ENCODE data around the gene ROBO3.

ROBO3 gene

DNA sequence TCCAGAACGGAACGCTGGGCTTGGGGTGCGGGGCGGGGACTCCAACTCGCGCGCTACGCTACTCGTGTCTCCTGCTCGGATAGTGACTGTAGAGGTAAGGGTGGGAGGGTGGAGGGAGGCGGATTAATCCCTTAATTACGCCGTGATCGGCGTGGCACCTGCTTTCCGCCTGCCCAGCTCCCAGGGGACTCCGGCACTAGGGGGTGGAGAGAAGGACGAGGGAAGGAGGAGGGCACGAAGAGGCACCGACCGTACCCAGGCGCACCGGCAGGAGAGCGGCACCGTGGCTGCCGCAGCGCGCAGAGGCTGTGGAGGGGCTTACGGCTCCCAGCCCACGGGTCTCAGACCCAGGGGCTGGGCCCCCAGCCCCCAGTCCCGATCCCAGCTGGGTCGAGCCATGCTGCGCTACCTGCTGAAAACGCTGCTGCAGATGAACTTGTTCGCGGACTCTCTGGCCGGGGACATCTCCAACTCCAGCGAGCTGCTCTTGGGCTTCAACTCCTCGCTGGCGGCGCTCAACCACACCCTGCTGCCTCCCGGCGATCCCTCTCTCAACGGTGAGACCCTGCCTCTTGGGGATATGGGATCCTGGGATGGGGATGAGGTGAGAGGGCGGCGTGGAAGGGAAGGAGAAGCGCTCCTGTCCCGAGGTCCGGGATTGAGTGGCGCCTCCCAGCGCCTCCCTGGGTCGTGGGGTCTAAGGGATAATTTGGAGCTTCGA, at the start of gene ROBO3:
ROBO3 (plus strand) TSS at position 252 of the 721 bp plus-strand sequence; CDS start at position 398, 146 bp downstream.
- no peaks in the 10 kb centered on the region for H3K36me3 ChIP-seq (ENCODE audit: insufficient read depth, low read length)
- no peak for DNase-seq (ENCODE audit: low read depth, low spot score)
- TF ChIP-seq FOXP2 (optimal IDR thresholded peaks at IDR 0.05; ENCODE audit: control extremely low read depth, extremely low read length, insufficient read depth) (no peak), EZH2 (IDR thresholded peaks at IDR 0.05) (peak; percentile 48)
- no peak within 1 kb of the TSS for H3K27ac ChIP-seq
- H3K4me3 ChIP-seq = peak within 1 kb of the TSS; percentile 34; the same call in 1 of the 2 replicates
- H3K9ac ChIP-seq (ENCODE audit: insufficient read length) = no peak within 1 kb of the TSS
- H3K9me3 ChIP-seq (ENCODE audit: low read depth, low read length) = no peaks in the 10 kb centered on the region

DNA sequence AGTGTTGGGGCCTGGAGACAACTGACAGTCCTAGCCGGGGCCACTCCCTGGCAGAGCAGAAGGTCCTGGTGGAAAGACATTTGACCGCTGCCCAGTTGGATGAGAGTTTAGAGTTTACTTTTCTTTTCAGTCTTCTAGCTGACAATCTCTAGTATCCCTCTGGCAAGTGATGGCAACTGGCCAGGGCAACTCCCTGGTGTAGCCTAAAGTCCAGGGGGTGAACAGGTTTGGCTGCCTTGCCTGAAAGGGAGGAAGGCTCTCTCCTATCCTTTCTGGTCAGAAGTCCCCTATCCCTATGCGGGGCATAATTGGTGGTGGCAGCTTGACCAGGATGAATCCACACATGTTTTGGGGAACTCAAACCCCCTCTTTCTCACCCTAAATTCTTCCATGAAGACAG, 48.2 kb upstream of the ROBO3 start:
- no peaks in the 10 kb centered on the region for H3K36me3 ChIP-seq (ENCODE audit: insufficient read depth, low read length)
- DNase-seq (ENCODE audit: low read depth, low spot score) = no peak
- H3K4me3 ChIP-seq = no peak overlapping the region
- H3K9me3 ChIP-seq (ENCODE audit: low read depth, low read length) = no peaks in the 10 kb centered on the region
- H3K9ac ChIP-seq (ENCODE audit: insufficient read length) = no peak overlapping the region
- H3K27ac ChIP-seq = no peak overlapping the region
- TF ChIP-seq POLR2AphosphoS5 (IDR thresholded peaks at IDR 0.05; ENCODE audit: borderline replicate concordance, low read depth, low read length) = no peak
- TF ChIP-seq FOXP2 (optimal IDR thresholded peaks at IDR 0.05; ENCODE audit: control extremely low read depth, extremely low read length, insufficient read depth) = no peak
- no peak for TF ChIP-seq EZH2 (IDR thresholded peaks at IDR 0.05)

DNA sequence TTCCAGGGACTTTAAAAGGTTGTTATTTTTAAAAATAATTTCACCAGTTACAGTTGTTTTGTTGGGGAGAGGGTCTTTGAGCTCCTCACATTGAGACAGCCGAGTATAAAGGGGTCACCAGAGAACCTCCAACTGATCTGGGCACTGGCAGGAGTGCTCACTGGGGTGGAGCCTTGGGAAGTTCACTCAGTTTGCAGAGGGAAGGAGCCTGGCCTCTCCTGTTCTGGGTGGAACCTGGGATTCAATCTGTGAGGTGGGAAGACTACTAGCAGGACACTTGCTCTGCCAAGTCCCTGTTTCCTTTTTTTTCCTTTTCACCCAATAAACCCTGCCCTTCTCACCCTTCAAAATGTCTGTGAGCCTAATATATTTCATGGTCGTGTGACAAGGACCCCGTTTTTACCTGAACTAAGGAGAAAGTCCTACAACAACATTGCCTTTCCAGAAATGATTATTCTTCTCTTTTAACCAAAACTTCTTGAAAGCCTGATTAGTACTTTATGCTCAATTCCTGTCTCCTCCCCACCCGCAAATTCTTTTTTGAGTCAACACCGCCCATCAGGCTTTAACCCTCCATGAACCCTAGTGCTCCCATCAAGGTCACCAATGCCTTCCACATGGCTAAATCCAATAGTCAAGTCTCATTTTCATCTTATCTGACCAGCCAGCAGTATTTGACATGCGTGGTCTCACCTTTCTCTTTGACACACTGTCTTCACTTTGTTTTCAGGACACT, 43.1 kb upstream of the ROBO3 start:
- H3K9ac ChIP-seq (ENCODE audit: insufficient read length) = no peak overlapping the region
- H3K36me3 ChIP-seq (ENCODE audit: insufficient read depth, low read length) = no peaks in the 10 kb centered on the region
- no peaks in the 10 kb centered on the region for H3K9me3 ChIP-seq (ENCODE audit: low read depth, low read length)
- no peak overlapping the region for H3K27ac ChIP-seq
- no peak for DNase-seq (ENCODE audit: low read depth, low spot score)
- no peak overlapping the region for H3K4me3 ChIP-seq
- no peak for TF ChIP-seq EZH2 (IDR thresholded peaks at IDR 0.05)
- no peak for TF ChIP-seq POLR2AphosphoS5 (IDR thresholded peaks at IDR 0.05; ENCODE audit: borderline replicate concordance, low read depth, low read length)
- no peak for TF ChIP-seq FOXP2 (optimal IDR thresholded peaks at IDR 0.05; ENCODE audit: control extremely low read depth, extremely low read length, insufficient read depth)

DNA sequence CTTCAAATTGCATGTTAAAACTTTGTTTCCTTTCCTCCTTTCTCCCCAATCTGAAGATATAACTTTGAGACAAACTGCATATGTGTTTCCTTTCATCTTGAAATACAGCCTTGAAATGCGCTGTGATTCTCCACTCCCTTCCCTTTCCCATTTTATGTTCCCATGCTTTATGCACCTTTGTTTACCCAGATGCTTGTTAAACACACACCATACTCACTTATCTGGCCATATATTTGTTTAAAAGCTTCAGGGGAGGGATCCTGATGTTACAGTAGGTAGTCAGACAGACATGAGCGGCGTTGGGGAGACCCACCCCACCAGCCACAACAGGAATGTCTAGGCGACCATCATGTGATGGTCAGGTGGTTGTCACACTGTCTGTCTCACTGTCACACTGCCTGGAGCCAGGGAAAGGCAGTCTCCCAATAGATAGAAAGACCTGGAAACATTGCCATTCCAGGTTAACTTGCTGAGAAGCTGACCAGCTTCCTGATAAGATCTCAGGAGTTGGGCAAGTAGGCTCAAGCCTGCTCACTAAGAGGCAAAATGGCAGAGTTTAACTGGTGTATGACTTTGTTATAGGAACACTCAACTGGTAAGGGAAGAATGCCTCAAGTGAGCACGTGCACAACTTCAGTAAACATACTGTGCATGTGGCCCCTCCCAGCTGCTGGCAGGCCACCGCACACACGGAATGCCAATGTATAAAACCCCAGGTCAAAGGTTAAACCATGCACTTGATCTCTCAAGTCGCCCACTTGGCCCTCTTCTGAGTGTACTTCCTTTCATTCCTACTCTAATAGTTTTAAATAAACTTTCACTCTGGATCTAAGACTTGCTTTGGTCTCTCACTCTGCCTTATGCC, 41.5 kb upstream of the ROBO3 start:
- TF ChIP-seq FOXP2 (optimal IDR thresholded peaks at IDR 0.05; ENCODE audit: control extremely low read depth, extremely low read length, insufficient read depth) = no peak
- no peak for TF ChIP-seq POLR2AphosphoS5 (IDR thresholded peaks at IDR 0.05; ENCODE audit: borderline replicate concordance, low read depth, low read length)
- no peak for TF ChIP-seq EZH2 (IDR thresholded peaks at IDR 0.05)
- no peak overlapping the region for H3K4me3 ChIP-seq
- no peak for DNase-seq (ENCODE audit: low read depth, low spot score)
- H3K9ac ChIP-seq (ENCODE audit: insufficient read length) = no peak overlapping the region
- no peaks in the 10 kb centered on the region for H3K9me3 ChIP-seq (ENCODE audit: low read depth, low read length)
- no peaks in the 10 kb centered on the region for H3K36me3 ChIP-seq (ENCODE audit: insufficient read depth, low read length)
- no peak overlapping the region for H3K27ac ChIP-seq

GRCh38 chr11:124825876-124826275, 39.4 kb upstream of the ROBO3 start:
- H3K4me3 ChIP-seq = no peak overlapping the region
- H3K36me3 ChIP-seq (ENCODE audit: insufficient read depth, low read length) = no peaks in the 10 kb centered on the region
- no peak overlapping the region for H3K9ac ChIP-seq (ENCODE audit: insufficient read length)
- TF ChIP-seq EZH2 (IDR thresholded peaks at IDR 0.05) (no peak), FOXP2 (optimal IDR thresholded peaks at IDR 0.05; ENCODE audit: control extremely low read depth, extremely low read length, insufficient read depth) (no peak), POLR2AphosphoS5 (IDR thresholded peaks at IDR 0.05; ENCODE audit: borderline replicate concordance, low read depth, low read length) (no peak)
- DNase-seq (ENCODE audit: low read depth, low spot score) = no peak
- no peaks in the 10 kb centered on the region for H3K9me3 ChIP-seq (ENCODE audit: low read depth, low read length)
- H3K27ac ChIP-seq = no peak overlapping the region

GRCh38 chr11:124829986-124830385, 35.2 kb upstream of the ROBO3 start:
- no peak for DNase-seq (ENCODE audit: low read depth, low spot score)
- no peak overlapping the region for H3K4me3 ChIP-seq
- H3K36me3 ChIP-seq (ENCODE audit: insufficient read depth, low read length) = no peaks in the 10 kb centered on the region

GRCh38 chr11:124830749-124831148, 34.5 kb upstream of the ROBO3 start:
- no peaks in the 10 kb centered on the region for H3K9me3 ChIP-seq (ENCODE audit: low read depth, low read length)
- no peaks in the 10 kb centered on the region for H3K36me3 ChIP-seq (ENCODE audit: insufficient read depth, low read length)
- H3K9ac ChIP-seq (ENCODE audit: insufficient read length) = no peak overlapping the region
- TF ChIP-seq POLR2AphosphoS5 (IDR thresholded peaks at IDR 0.05; ENCODE audit: borderline replicate concordance, low read depth, low read length) = no peak
- DNase-seq (ENCODE audit: low read depth, low spot score) = no peak
- no peak overlapping the region for H3K27ac ChIP-seq
- no peak overlapping the region for H3K4me3 ChIP-seq

More at GRCh38 chr11:124829986-124830385, 35.2 kb upstream of the ROBO3 start:
- H3K9ac ChIP-seq (ENCODE audit: insufficient read length) = no peak overlapping the region
- no peak for TF ChIP-seq POLR2AphosphoS5 (IDR thresholded peaks at IDR 0.05; ENCODE audit: borderline replicate concordance, low read depth, low read length)
- no peak for TF ChIP-seq EZH2 (IDR thresholded peaks at IDR 0.05)
- TF ChIP-seq FOXP2 (optimal IDR thresholded peaks at IDR 0.05; ENCODE audit: control extremely low read depth, extremely low read length, insufficient read depth) = no peak
- no peaks in the 10 kb centered on the region for H3K9me3 ChIP-seq (ENCODE audit: low read depth, low read length)
- H3K27ac ChIP-seq = no peak overlapping the region

DNA sequence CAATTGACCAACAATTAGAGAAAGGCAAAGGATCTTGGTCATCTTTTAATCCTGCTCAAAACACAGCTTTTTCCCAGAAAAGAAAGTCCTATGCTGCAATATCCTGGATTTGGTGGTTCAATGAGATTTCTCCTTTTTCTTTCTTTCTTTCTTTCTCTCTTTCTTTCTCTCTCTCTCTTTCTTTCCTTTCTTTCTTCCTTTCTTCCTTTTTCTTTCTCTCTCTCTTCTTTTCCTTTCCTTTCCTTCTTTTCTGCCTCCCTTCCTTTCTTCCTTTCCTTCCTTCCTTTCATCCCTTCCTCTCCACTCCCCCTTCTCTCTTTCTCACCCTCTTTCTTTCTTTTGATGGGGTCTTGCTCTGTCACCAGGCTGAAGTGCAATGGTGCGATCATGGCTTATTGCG, 33.3 kb upstream of the ROBO3 start:
- Histone ChIP-seq H3K4me3 (no peak overlapping the region), H3K36me3 (ENCODE audit: insufficient read depth, low read length) (no peaks in the 10 kb centered on the region), H3K9ac (ENCODE audit: insufficient read length) (no peak overlapping the region), H3K27ac (no peak overlapping the region), H3K9me3 (ENCODE audit: low read depth, low read length) (no peaks in the 10 kb centered on the region)
- no peak for DNase-seq (ENCODE audit: low read depth, low spot score)
- TF ChIP-seq EZH2 (IDR thresholded peaks at IDR 0.05) (no peak), POLR2AphosphoS5 (IDR thresholded peaks at IDR 0.05; ENCODE audit: borderline replicate concordance, low read depth, low read length) (no peak), FOXP2 (optimal IDR thresholded peaks at IDR 0.05; ENCODE audit: control extremely low read depth, extremely low read length, insufficient read depth) (no peak)

All from SK-N-MC (cell line).